Stomach smooth muscle (tissue), 2 donors: ENCODE results near the gene TRIM4.
"Not testable (repeated sequence)": the region's sequence is repeated elsewhere in the genome, so short reads cannot be mapped to it uniquely, and the experiment has no call there.

ENCODE experiments used
- H3K27ac ChIP-seq: one replicate; pipeline ENCODE4 v1.7.0; 2013; ENCODE audit warnings: mild to moderate bottlenecking, low read length, inconsistent platforms
- H3K27me3 ChIP-seq, 2 donors: one replicate each; pipeline ENCODE4 v1.7.0; 2013; ENCODE audit warnings: low read length in 2 of 2; ENCODE audit not compliant: insufficient read depth in 2 of 2, control insufficient read depth in 1 of 2
- H3K36me3 ChIP-seq, 2 donors: one replicate each; pipeline ENCODE4 v1.7.0; 2013; ENCODE audit warnings: low read length in 2 of 2; ENCODE audit not compliant: control insufficient read depth in 2 of 2, insufficient read depth in 2 of 2
- H3K4me1 ChIP-seq: one replicate; pipeline ENCODE4 v1.7.0; 2013; ENCODE audit warnings: low read length; ENCODE audit not compliant: control insufficient read depth, insufficient read depth
- H3K4me3 ChIP-seq, 2 donors: one replicate each; pipeline ENCODE4 v1.7.0; 2013; ENCODE audit warnings: low read length in 2 of 2
- H3K9ac ChIP-seq, 2 donors: one replicate each; pipeline ENCODE4 v1.7.0; 2013; ENCODE audit warnings: low read length in 2 of 2, mild to moderate bottlenecking in 1 of 2
- H3K9me3 ChIP-seq, 2 donors: one replicate each; pipeline ENCODE4 v1.7.0; 2013; ENCODE audit warnings: low read length in 2 of 2; ENCODE audit not compliant: control insufficient read depth in 2 of 2
- donor health status: healthy.
- donor health status: Pancreatic carcinoma.

TRIM4 gene

DNA sequence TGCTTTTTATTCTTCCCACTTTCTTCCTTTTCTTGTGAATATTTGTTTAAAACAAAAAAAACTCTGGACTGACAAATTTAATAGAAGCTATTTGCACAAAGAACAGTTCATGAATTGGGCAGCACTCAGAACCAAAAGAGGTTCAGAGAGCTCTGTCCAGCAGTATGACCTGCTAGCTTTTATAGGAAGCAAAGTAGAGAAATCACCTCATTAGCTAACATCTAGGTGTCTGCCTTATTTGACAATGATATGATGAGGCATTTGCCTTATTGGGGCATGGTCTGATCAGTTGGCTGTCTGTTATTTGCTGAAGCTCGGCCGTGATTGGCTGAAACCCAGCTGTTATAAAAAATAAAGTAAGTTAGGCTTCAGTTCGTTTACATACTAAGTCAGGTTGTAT is 819 bp upstream of the TRIM4 start:
- Histone ChIP-seq H3K4me3 (peak overlapping the region; percentile 91 to 95), H3K36me3 (peaks cover 13 to 15% of the 10 kb centered on the region in 2 donors), H3K9me3 (no peaks in the 10 kb centered on the region), H3K9ac (peak overlapping the region in 1 of 2 donors; percentile 92), H3K27me3 (no peaks in the 10 kb centered on the region), H3K4me1 (peaks cover 24% of the 10 kb centered on the region), H3K27ac (peak overlapping the region; percentile 89)

- Histone ChIP-seq H3K36me3 (peaks cover 15% of the 10 kb centered on the region in 2 donors), H3K4me3 (peak overlapping the region; percentile 91 to 95), H3K9ac (peak overlapping the region; percentile 92 to 93), H3K27ac (peak overlapping the region; percentile 89), H3K9me3 (no peaks in the 10 kb centered on the region), H3K4me1 (peaks cover 24% of the 10 kb centered on the region), H3K27me3 (no peaks in the 10 kb centered on the region)
Measured at GRCh38 chr7:99919814-99920112, 433 bp upstream of the TRIM4 start.

DNA sequence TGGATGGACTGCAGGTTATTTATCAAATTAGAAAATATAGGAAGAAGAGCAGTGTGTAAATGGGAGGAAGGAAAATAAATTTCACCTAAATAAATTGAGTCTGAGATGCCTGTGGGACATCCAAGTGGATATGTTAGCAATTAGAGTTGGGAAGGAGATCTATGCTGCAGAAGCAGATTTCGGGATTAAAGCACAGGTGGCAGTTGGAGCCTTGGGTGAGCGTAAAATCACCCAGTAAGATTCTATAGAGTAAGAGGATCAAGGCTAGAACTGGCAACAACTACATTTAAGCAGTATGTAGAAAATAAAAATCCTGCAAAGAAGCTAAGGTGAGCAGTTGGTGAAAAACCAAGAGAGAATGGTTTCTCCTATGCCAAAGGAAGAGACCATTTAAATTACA is 8.4 kb downstream of the TRIM4 start:
- no peaks in the 10 kb centered on the region for H3K9me3 ChIP-seq
- H3K4me1 ChIP-seq, result no peaks in the 10 kb centered on the region
- peaks cover 25 to 29% of the 10 kb centered on the region in 2 donors for H3K36me3 ChIP-seq
- H3K9ac ChIP-seq, result no peak overlapping the region
- H3K27me3 ChIP-seq, result no peaks in the 10 kb centered on the region
- H3K4me3 ChIP-seq, result no peak overlapping the region
- H3K27ac ChIP-seq, result no peak overlapping the region

DNA sequence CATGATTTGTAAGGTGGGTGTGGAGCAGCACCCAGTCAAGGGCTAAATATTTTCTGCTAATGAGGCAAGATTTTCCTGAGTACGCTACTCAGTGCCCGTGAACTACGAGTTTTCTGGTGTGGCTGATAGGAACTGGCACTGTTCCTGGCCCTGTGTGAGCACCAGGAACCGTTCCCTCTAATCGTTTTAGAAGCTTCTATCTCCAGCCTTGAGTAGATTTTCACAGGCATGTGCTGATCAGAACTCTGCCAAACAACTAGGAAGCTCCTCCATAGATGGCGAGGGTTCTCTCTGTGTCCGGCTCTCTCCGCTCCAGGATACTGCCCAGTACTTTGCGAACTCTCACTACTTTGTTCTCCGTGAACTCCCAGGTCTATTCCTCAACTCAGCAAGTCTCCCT is 17.7 kb downstream of the TRIM4 start:
- Histone ChIP-seq H3K27ac (no peak overlapping the region), H3K4me1 (no peaks in the 10 kb centered on the region), H3K4me3 (no peak overlapping the region), H3K27me3 (no peaks in the 10 kb centered on the region), H3K9ac (no peak overlapping the region), H3K36me3 (peaks cover 44 to 50% of the 10 kb centered on the region in 2 donors), H3K9me3 (no peaks in the 10 kb centered on the region)

- Histone ChIP-seq H3K9me3 (no peaks in the 10 kb centered on the region), H3K27me3 (no peaks in the 10 kb centered on the region), H3K4me3 (no peak overlapping the region), H3K4me1 (no peaks in the 10 kb centered on the region), H3K9ac (no peak overlapping the region), H3K36me3 (peaks cover 38 to 46% of the 10 kb centered on the region in 2 donors), H3K27ac (no peak overlapping the region)
Measured at GRCh38 chr7:99899830-99900519, 19.4 kb downstream of the TRIM4 start.

- peaks cover 35 to 43% of the 10 kb centered on the region in 2 donors for H3K36me3 ChIP-seq
Measured at GRCh38 chr7:99898836-99899235, 20.5 kb downstream of the TRIM4 start.

GRCh38 chr7:99898023-99898357 is 21.3 kb downstream of the TRIM4 start:
- no peaks in the 10 kb centered on the region for H3K27me3 ChIP-seq
- no peaks in the 10 kb centered on the region for H3K4me1 ChIP-seq
- H3K4me3 ChIP-seq, result no peak overlapping the region
- no peak overlapping the region for H3K27ac ChIP-seq
- no peaks in the 10 kb centered on the region for H3K9me3 ChIP-seq
- peaks cover 29 to 35% of the 10 kb centered on the region in 2 donors for H3K36me3 ChIP-seq
- no peak overlapping the region for H3K9ac ChIP-seq

More at GRCh38 chr7:99898836-99899235, 20.5 kb downstream of the TRIM4 start:
- Histone ChIP-seq H3K9ac (no peak overlapping the region), H3K4me1 (no peaks in the 10 kb centered on the region), H3K9me3 (no peaks in the 10 kb centered on the region), H3K27ac (no peak overlapping the region), H3K4me3 (no peak overlapping the region), H3K27me3 (no peaks in the 10 kb centered on the region)

GRCh38 chr7:99897322-99898022 is 21.9 kb downstream of the TRIM4 start:
- Histone ChIP-seq H3K36me3 (peaks cover 23 to 33% of the 10 kb centered on the region in 2 donors), H3K27me3 (no peaks in the 10 kb centered on the region), H3K9me3 (no peaks in the 10 kb centered on the region), H3K4me3 (no peak overlapping the region), H3K9ac (no peak overlapping the region), H3K27ac (no peak overlapping the region), H3K4me1 (no peaks in the 10 kb centered on the region)

DNA sequence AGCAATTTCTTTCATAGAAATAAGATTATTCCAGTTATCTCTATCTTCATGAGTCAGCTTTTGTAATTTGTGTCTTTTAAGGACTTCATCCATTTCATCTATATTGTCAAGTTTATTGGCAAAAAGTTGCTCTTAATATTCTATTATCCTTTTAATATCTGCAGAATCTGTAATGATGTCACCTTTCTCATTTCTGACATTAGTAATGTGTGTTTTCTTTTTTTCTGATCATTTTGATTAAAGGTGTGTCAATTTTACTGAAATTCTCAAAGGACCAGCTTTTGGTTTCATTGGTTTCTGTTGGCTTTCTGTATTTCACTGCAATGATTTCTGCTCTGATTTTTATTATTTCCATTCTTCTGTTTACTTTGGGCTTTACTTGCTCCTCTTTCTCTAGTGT is 24.6 kb downstream of the TRIM4 start:
- Histone ChIP-seq H3K9ac (no peak overlapping the region), H3K4me3 (no peak overlapping the region), H3K36me3 (peaks cover 23 to 25% of the 10 kb centered on the region in 2 donors), H3K27ac (no peak overlapping the region), H3K4me1 (no peaks in the 10 kb centered on the region), H3K27me3 (no peaks in the 10 kb centered on the region), H3K9me3 (no peaks in the 10 kb centered on the region)

DNA sequence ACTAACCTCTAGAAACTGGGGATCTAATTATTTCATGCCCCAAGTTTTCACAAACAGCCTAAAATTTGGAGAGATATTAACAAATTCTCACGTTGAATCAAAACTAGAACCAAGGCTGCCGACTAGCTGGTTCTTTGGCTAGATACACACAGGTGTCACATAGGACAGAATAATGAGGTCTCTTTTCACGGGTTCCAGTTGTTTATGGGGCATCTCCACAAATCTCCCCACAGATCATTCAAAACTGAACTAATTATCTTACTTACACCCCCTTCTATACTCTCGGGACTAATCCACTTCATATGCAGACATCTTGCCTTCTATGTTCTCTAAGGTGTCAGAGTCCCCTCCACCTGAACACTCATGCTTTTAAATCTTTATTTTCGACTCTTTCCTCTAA is 26.1 kb downstream of the TRIM4 start:
- Histone ChIP-seq H3K27me3 (no peaks in the 10 kb centered on the region), H3K27ac (no peak overlapping the region), H3K9ac (no peak overlapping the region), H3K36me3 (peaks cover 17 to 23% of the 10 kb centered on the region in 2 donors), H3K4me3 (no peak overlapping the region), H3K9me3 (no peaks in the 10 kb centered on the region), H3K4me1 (no peaks in the 10 kb centered on the region)

DNA sequence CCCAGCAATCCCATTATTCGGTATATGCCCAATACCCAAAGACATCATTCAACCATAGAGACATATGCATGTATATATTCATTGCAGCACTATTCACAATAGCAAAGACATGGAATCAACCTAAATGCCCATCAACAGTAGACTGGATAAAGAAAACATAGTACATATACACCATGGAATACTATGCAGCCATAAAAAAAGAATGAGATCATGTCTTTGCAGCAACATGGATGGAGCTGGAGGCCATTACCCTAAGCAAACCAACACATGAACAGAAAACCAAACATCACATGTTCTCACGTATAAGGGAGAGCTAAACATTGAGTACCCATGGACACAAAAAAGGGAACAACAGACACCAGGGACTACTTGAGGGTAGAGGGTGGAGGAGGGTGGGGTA is 29.0 kb downstream of the TRIM4 start:
- H3K27me3 ChIP-seq, H3K9ac ChIP-seq, H3K4me1 ChIP-seq, H3K9me3 ChIP-seq, H3K27ac ChIP-seq, H3K4me3 ChIP-seq: not testable (repeated sequence)
- H3K36me3 ChIP-seq, result peaks cover 10 to 23% of the 10 kb centered on the region in 2 donors
